Mesothelial cell of epicardium (in vitro differentiated cells): Measurements from ENCODE around the gene CDON. TPM values are rescaled to one million over a fixed set of nuclear protein-coding genes. Genes with fewer than 3 reads are reported as not detected.

Experiments used
- DNase-seq, 2 experiments: peaks; one replicate each; pipeline ENCODE4 v3.0.0; 2021; ENCODE audit warnings: low spot score in 2 of 2; ENCODE audit not compliant: unreplicated experiment in 2 of 2
- H3K27ac Mint-ChIP-seq: 2 replicates; pipeline ENCODE4 v1.8.0; 2021; ENCODE audit warnings: mixed read lengths
- H3K27me3 Mint-ChIP-seq: 2 replicates; pipeline ENCODE4 v1.8.0; 2021; ENCODE audit warnings: low read depth, mixed read lengths
- H3K36me3 Mint-ChIP-seq: 2 replicates; pipeline ENCODE4 v1.8.0; 2021; ENCODE audit warnings: mixed read lengths
- H3K4me1 Mint-ChIP-seq: 2 replicates; pipeline ENCODE4 v1.8.0; 2021; ENCODE audit warnings: mixed read lengths
- H3K4me3 Mint-ChIP-seq: 2 replicates; pipeline ENCODE4 v1.8.0; 2021; ENCODE audit warnings: mild to moderate bottlenecking, moderate library complexity, mixed read lengths
- H3K9me3 Mint-ChIP-seq: 2 replicates; pipeline ENCODE4 v1.8.0; 2021; ENCODE audit warnings: mixed read lengths
- CTCF ChIP-seq: fragments of 200-600 bp; sonication (generic); IDR thresholded peaks from one replicate; pipeline ENCODE4 v1.5.0; 2021; ENCODE audit warnings: antibody characterized with exemption; ENCODE audit not compliant: unreplicated experiment
- total RNA-seq: library from RNA; stranded (reverse); gene quantifications from 3 replicates; pipeline ENCODE4 v1.2.1, GENCODE V29; 2021

Gene CDON
- total RNA-seq, 1 donor from 2014 or later: 165 TPM

- Mint-ChIP-seq H3K9me3 (no peaks in the 10 kb centered on the region), H3K4me3 (no peak overlapping the region), H3K27me3 (peaks cover 2% of the 10 kb centered on the region), H3K4me1 (peaks cover 45% of the 10 kb centered on the region), H3K36me3 (no peaks in the 10 kb centered on the region), H3K27ac (peak overlapping the region; percentile 67)
- DNase-seq: no peak
- TF ChIP-seq CTCF: no peak
Observed at GRCh38 chr11:125931668-125932067, 131.0 kb downstream of the CDON start.

- no peak for TF ChIP-seq CTCF
- Mint-ChIP-seq H3K36me3 (no peaks in the 10 kb centered on the region), H3K9me3 (no peaks in the 10 kb centered on the region), H3K27ac (peak overlapping the region; percentile 73), H3K4me1 (peaks cover 45% of the 10 kb centered on the region), H3K4me3 (no peak overlapping the region), H3K27me3 (peaks cover 2% of the 10 kb centered on the region)
- DNase-seq: no peak
Observed at GRCh38 chr11:125931116-125931515, 131.6 kb downstream of the CDON start.

- Mint-ChIP-seq H3K27me3 (peaks cover 2% of the 10 kb centered on the region), H3K36me3 (no peaks in the 10 kb centered on the region), H3K9me3 (no peaks in the 10 kb centered on the region), H3K4me1 (peaks cover 45% of the 10 kb centered on the region), H3K4me3 (no peak overlapping the region), H3K27ac (no peak overlapping the region)
- no peak for TF ChIP-seq CTCF
- DNase-seq: no peak
Observed at GRCh38 chr11:125930076-125930450, 132.6 kb downstream of the CDON start.

- Mint-ChIP-seq H3K4me1 (peaks cover 43% of the 10 kb centered on the region), H3K36me3 (no peaks in the 10 kb centered on the region), H3K9me3 (no peaks in the 10 kb centered on the region), H3K4me3 (no peak overlapping the region), H3K27ac (no peak overlapping the region), H3K27me3 (peaks cover 2% of the 10 kb centered on the region)
- no peak for TF ChIP-seq CTCF
- DNase-seq: no peak
Observed at GRCh38 chr11:125929445-125930075, 133.1 kb downstream of the CDON start.

GRCh38 chr11:125926682-125927081 is 136.0 kb downstream of the CDON start:
- Mint-ChIP-seq H3K9me3 (no peaks in the 10 kb centered on the region), H3K4me3 (no peak overlapping the region), H3K27me3 (no peaks in the 10 kb centered on the region), H3K27ac (no peak overlapping the region), H3K36me3 (no peaks in the 10 kb centered on the region), H3K4me1 (peaks cover 30% of the 10 kb centered on the region)
- no peak for DNase-seq
- TF ChIP-seq CTCF: no peak

- TF ChIP-seq CTCF: no peak
- peaks cover 23% of the 10 kb centered on the region for H3K4me1 Mint-ChIP-seq
- no peak overlapping the region for H3K27ac Mint-ChIP-seq
- H3K9me3 Mint-ChIP-seq: no peaks in the 10 kb centered on the region
- no peaks in the 10 kb centered on the region for H3K36me3 Mint-ChIP-seq
- H3K27me3 Mint-ChIP-seq: no peaks in the 10 kb centered on the region
- no peak overlapping the region for H3K4me3 Mint-ChIP-seq
- no peak for DNase-seq
Observed at GRCh38 chr11:125925804-125926203, 136.9 kb downstream of the CDON start.
